HG03521 (cell line): Measurements from ENCODE around the gene ZBTB9.

ENCODE experiments used
- ATAC-seq: cut with Tn5 transposase; IDR thresholded peaks from one replicate; pipeline ENCODE4 v1.9.1; 2021; ENCODE audit warnings: mild to moderate bottlenecking, moderate library complexity; ENCODE audit not compliant: unreplicated experiment

The ZBTB9 gene

DNA sequence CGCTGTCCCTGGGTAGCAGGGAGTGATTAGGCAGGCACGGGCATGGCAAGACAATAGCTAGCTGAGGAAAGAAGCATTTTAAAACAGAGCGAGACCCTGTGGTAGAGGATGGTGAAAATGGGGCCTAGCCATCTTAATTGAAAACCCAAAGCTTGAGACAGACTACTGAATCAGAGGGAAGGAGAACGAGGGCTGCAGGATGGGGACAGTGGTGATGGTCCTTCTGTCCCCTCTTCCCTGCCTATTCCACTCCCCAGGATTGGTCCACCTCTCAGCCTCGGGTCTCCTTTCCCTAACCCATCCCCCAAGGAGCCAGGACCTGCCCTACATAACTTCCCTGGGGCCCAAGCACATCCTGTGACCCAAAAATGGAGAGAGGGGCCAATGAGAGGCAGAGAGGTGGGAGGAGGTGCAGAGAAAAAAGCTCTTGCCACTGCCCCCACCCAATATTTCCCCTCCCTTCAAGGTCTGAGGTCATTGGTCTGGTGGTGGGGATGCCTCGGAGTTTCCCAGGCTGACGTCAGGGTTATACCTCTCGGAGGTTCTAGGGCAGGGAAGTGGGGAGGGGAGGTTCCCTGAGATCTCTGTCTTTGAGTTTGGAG, 35.6 kb upstream of the ZBTB9 start:
- no peak for ATAC-seq

DNA sequence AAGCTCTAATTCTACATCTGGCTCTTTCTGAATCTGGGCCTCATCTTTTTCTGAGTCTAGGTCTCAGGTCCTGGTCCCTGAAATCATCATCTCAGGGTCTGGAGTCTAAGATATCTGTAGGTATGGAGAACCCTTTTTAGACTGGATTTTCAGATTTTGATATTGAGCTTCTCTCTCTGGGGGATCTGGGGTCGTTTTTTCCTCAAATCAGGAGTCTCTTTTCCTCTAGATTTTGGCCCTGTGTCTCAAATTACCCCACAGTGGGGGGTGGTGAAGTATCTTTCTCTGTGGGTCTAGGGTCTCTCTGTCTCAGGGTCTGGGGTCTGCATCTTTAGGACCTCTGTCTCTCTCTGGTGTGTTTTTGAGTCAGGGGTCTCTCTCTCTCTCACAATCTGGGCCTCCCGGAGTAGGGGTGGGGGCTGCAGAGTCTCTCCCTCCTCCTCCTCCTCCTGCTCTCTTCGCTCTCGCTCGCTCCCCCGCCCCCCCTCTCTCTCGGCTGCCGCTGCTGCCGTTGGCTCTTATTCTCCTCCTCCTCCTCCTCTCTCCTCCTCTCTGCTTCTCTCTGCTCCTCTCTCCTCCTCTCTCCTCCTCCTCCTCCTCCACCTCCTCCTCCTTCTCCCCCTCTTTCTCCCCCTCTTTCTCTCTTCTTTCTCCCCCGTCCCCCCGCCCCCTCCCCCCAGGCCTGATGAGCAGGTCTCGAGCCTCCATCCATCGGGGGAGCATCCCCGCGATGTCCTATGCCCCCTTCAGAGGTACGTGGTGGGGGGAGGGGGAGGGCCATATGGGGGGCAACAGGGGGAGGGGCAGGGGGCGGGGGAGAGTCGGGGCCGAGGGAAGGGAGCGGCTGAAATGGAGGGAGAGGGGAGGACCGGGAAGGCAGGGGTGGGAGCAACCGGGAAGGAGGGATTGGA, 34.5 kb upstream of the ZBTB9 start, which contains the start of gene SYNGAP1:
TSS of gene SYNGAP1 (plus strand) at position 486 of the 911 bp plus-strand sequence. CDS start at position 686, 200 bp downstream.
- no peak for ATAC-seq

DNA sequence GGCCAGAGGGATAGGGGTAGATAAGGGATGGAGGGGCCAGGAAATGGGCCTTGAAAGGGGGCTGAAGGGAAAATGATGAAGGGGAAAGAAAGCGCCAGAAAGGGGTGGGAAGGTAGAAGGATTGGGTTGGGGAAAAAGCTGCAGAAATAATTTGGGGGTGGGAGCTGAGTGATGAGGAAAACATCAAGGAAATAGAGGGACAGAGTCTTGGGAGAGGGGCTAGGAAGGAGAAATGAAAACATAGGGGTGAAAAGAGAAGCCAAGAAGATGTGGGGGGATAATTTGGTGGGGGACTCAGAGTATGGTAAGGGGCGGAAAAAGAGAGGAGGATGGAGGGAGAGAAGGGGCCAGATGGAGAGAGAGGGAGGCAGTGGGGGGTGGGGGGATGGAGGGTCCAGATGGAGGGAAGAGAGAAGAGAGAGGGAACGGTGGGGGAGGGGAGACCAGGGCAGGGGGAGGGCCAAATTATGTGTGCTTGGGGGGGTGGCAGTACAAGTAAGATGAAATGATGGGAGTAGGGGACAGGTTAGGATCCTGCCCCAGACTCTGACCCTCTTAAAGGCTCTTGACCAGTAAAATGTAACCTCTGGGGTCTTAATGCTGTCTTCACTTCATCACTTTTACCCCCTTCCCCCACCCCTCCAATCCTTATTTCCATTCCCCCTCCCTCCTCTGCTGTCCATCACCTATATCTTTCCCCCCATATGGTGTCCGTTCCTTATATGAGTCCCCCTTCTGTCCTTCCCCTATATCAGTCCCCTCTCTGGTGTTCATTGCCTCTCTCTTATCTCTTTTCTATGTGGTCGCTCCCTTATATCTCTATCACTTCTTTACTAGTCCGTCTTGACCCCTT, 33.7 kb upstream of the ZBTB9 start:
- no peak for ATAC-seq

DNA sequence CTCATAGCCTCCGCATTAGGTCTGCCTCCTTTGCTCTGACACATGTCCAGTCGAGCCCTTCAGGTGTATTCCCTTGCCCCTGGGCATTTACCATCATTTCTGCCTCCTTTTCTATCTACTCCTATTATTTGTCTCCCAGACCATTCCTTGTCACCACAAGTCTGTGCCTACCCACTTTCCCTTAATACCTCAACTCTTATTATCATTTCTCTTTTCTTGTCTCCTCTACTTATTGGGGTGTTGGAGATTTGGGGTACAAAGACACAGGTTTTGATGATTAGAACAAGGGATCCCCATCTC, 33.1 kb upstream of the ZBTB9 start:
- ATAC-seq = no peak

DNA sequence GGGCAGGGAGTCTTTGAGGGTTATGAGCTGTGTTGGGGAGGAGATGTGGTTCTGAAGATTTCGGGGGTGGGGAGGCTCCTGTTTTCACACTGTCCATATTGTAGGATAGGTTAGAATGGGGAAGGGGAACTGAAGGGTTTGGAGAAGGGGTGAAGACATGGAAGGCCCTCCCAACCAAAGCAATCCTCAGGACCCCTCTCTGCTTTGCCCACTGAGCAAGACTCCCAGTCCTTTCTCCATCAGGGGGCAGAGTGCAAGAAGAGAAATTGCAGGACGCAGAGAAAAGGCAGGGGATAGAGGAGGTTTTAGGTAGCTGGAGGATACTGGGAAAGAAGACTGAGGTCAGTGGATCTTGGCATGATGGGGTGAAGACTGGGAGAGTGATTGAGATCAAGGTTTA, 30.6 kb upstream of the ZBTB9 start:
- no peak for ATAC-seq

DNA sequence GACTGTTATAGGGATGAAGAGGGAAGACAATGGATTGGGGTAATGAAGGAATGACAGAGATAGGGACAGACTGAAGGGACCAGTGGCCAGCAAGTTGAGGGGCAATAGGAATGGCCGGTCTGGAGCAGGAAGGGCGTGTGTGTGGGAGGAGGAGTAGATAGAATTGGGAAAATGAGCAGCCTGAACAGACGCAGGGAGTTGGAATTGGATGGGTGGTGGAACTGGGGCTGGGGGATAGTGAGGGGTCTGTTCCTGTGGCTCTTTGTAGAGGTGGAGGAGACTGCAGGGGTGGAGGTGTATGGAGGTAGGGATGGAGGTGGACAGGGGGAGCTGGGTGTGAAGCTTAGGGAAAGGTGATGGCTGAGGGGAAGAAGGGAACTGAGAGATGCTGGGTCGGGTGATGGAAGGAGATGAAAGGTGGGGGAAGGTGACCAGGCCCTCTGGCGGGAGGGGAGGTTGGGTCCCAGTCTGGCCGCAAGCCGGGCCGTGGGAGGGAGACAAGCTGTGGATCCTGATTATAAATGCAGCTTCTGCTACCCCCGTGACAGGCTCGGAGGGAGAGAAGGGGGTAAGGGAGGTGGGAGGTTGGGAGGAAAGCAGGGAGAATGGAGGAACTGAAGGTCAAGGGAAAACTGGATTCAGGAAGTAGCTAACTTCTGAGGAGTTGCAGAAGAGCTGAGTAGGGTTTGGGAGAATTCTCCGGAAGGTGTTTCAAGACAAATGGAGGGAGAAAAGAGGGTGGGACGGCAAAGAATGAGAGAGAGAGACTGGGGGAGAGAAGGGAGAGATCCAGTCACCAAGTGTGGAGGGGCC, 29.3 kb upstream of the ZBTB9 start:
- no peak for ATAC-seq

DNA sequence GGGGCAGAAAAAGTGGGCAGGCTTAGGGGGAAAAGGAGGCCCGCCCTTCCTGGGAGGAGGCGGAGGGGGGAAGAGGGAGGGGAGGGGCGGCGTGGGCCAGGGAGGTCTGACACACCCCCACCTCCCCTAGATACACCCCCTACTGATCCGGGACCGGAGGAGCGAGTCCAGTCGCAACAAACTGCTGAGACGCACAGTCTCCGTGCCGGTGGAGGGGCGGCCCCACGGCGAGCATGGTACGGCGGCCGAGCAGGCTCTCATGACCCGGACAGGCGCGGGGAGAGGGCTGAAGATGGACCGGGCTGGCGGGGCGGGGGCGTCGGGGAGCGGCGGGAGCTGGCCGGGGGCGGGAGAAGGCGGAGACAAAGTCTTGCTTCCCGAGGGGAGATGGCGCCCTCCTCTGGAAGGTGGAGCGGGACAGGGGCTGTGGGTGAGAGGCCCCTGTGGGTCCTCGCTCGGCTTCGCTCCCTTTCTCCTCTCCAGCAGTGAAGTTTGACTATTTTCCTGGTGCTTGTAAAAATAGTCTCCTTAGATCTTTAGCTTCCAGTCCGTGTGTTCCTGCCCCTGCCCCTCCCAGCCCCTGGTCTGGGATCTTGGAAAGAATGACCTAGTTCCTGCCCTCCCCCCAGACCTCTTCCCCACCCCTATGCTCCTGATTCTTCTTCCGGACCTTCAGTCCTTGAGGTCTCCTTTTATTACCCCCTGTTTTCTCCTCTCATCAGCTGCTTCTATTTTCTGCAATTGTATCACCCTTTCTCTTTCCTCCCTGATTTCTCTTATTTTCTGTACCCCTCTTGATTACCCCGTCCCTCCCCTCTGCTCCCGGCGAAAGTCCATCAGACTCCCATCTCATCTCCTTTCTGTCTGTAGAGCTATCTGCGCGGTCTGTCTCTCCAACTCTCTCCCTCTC, 28.5 kb upstream of the ZBTB9 start:
- ATAC-seq = peak; percentile 37

DNA sequence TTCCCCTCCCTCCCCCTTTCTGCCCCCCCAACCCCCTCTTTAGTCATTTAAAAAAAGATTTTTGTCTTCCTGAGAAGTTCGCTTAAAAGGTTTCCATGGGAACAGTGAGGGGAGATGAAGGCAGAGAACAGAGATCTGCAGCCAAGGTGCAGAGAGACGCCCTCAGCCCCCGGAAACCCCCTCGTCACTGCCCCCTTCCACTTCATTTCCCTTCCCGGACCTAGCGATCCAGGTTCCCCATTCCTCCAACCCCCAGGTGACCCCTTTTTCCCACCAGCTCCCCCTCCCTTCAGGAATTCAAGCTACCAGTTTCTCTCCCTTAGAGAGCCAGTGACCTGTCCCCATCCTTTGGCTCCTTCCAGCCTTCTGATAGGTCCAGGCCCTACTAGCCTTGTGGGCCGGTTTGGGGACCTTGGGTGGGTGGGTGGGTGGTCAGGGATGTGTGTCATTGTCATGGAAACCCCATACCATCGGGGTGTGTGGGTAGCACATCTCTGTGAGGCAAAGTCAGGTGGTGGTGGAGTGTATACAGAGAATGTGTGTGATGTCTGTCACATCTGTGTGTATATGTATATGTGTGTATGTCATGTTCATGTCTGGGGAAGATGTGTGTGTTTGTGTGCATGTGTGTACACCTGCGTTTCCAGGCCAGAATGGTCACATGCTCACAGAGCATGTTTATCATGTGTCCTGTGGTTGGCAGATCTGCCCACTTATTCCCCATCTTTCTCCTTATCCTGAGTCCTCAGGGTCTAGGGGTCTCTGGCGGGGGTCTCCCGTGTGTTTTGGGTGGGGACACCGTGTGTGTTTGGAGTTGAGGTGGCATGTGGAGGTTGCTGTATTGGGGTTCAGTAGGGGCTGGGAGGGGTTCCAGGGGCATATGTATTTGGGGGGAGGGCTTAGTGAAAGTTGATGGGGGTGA, 27.5 kb upstream of the ZBTB9 start:
- ATAC-seq = no peak

DNA sequence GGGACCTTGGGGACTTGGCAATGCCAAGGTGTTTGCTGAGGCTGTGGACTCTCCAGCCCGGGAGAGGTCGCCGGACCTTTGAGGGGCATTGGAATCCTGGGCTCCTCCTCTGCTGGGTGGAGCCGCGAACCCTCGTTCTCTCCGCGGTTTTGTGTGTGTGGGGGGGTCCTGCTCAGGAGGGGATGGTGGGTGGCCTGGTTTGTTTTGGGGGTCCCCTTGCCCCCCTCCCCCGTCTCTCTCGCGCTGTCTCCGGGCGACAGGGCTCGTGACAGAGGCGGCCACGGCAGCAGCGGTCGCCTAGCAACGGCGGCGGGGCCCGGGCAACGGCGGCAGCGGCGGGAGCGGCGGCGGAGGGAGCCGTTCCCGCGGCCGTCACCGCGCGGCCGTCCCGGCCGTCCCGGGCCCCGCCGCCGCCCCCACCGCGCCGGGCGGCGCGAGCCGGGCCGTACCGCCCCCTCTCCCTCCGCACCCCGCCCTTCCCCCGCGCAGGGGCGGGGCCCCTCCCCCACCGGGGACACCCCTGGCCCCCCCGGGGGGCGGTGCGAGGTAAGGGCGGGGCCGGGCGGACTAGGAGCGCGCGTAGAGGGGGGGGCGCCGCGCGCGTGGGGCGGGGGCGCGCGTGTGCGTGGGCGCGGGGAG, 26.7 kb upstream of the ZBTB9 start:
- no peak for ATAC-seq

DNA sequence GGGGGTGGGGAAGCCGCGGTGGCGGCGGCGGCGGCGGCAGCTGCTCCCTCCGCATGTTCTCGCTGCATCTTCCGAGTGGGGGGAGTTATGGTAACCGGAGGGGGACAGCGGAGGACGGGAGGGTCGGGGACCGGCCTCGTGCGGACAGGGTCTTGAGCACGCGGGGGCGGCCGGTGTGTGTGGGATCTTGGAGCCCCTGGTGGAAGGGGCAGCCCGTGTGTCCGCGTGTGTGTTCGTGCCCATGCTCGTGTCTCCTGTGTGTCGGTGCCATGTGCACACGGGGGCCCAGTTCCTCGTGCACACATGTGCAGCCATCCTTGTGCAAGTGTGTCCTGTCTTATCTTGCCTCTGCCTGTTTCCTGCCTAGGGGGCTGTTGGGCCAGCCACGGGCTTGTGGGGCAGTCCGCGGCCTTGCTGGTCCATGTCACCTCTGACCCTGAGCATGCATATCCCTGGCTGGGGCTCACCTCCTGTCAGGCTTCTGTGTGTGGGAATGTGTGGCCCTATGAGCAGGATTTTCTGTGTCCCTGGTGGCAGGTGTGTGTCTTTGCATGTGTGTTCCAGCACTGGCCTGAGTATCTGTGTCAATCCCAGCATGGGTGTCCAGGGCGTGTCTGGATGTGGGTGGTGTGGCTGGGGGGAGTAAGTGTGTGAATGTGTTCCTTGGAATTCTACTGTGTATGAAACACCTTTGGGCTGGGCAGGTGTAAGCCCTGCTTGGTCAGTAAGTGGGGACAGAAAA, 26.0 kb upstream of the ZBTB9 start:
- ATAC-seq = no peak

DNA sequence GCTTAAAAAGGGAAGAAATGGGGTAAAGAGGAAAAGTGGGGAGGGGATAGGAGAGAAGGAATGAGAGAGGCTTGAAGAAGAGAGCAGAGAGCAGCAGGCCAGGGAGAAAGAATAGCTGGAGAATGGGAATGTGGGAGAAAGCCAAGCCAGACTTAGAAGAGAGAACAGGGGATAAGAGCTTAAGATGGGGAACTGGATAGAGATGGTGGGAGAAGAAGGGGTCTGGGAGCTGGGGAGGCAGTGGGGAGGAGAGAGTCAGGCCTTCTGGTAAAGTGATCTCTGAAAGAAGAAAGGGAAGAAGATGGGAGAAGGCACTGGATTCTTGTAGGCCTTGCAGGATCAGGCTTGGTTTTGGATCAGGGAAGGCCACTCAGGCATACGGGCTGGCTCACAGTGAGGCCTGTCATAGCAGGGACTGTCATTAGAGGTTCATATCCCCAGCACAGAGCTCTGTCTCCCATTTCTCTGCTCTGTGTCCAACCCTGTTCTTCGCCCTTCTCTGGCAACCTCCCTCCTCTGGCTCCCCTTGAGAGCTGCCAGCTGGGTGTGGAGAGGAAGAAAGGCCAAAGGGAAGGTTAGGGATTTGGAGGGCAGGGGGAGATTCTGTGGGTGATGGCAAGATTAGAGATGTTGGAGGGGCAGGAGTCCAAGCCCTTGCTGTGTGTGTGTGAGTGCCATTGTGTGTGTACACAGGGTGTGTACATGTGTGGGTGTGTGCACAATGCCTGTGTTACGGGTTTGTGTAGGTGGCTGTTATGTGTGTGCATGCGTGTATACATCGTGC, 25.2 kb upstream of the ZBTB9 start:
- no peak for ATAC-seq

DNA sequence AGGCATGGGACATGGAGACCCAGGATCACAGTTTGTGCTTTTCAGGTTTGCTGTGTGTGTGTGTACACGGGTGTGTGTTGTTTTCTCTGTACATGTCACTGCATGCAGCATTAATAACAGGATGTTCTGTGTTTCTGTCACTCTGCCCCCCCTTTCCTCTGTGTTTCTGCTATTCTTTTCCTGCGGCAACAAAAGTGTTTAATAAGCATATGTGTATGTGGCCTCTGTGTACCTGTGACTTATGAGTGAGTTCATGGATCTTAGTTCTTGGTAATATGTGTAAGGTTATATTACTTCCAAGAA, 24.7 kb upstream of the ZBTB9 start:
- ATAC-seq = no peak

DNA sequence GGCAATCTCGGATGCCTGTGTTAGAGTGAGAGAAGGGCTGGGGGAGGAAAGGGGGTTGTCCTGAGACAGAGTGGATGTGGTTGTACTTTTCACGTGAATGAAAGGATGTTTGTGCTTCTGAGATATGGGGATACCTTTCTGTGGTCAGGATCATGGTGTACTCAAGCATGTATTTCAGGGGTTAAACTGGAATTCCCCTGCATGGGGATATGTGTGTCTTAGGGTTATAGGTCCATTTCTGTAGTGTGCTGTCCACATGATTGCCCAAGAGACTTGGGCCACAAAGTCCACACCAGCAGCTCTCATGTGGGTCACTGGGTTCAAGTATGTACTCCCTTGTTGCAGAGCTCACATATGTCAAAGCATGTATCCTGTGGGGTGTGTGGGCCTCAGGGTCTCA, 24.0 kb upstream of the ZBTB9 start:
- ATAC-seq = no peak

DNA sequence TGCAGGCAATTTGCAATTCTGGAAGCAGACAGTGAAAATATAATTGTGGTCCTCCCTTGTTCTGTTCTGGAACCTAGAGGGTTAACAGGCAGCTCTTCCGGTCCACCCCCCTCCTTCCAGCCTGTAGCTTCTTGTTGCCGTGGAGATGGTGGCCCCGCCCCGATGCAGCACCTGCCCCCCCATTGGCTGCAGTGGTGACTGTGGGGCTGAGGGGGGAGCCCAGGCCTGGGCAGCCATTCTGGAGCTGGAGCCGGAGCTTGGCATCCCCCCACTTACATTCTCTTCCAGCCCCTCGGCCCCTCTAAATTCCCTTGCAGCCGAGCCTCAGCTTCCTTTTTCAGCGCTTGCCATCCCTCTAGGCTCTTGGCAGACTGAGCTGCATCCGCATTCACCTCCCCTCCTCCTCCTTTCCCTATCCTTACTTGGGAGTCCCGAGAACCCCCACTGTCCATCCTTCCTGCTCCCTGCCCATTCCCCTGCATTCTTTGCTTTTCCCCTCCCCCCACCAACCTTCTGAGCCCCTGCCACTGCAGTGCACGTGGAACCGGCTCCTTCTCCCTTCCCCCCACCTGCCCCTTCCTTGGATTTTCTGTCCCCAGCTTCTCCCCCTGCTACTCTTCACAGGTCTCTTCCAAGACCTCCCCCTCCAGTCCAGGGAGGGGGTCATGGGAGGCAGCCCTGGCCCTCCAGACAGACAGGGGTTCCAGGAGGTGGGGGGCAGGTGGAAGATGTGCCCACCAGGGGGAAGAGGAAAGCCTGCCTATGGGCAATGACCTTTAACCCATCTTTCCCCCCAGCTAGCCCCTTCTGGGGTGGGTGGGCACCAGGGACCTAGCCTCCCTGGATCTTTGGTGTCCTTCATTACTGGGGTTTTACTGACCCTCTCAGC, 23.1 kb upstream of the ZBTB9 start:
- no peak for ATAC-seq

DNA sequence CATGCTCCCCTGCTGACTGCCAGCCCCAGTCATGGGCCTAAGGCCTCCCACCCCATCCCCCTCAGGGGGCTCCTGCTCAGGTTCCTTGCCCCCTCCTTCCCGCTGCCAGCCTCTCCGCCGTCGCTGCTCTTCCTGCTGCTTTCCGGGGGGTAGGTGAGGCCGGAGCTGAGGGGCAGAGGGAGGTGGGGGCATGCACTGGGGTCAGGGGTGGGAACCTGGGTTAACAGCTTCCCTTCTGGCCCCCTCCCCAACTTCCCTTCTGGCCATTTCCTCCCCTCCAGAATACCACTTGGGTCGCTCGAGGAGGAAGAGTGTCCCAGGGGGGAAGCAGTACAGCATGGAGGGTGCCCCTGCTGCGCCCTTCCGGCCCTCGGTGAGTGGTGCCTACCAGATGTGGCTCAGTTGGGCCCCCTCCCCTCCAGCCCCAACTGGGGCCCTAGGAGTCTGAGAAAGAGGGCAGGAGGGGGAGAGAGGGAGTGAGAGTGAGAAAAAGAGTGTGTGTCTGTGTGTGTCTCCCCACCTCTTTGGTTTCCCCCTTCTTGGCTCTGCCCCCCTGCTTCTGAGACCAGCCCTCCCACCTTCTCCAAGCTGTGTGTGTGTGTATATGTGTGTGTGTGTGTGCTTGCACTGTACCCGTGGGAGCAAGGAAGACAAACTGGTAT, 22.4 kb upstream of the ZBTB9 start:
- no peak for ATAC-seq
